NCI-H2107 (cell line): Measurements from ENCODE around the gene RNF144B.

Source experiments
- DNase-seq: peaks from one replicate; lab custom pipeline; 2025; lab: John Stamatoyannopoulos, UW

Gene RNF144B

DNA sequence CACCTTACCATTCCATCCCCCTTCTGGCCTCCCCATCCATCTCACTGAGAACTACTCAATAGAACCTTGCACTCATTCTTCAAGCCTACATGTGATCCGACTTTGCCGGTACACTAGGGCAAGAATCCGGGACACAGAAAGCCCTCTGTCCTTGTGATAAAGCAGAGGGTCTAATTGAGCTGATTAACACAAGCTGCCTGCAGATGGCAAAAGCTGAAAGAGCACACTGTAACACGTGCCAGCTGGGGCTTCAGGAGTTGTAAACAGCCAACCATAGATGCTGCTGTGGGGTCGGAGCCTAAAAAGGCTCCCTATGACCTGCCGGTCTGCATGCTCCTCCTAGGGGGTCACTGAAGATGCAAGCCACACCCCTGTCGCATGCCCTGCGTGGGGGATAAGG is 124.1 kb downstream of the RNF144B start:
- no peak for DNase-seq

DNA sequence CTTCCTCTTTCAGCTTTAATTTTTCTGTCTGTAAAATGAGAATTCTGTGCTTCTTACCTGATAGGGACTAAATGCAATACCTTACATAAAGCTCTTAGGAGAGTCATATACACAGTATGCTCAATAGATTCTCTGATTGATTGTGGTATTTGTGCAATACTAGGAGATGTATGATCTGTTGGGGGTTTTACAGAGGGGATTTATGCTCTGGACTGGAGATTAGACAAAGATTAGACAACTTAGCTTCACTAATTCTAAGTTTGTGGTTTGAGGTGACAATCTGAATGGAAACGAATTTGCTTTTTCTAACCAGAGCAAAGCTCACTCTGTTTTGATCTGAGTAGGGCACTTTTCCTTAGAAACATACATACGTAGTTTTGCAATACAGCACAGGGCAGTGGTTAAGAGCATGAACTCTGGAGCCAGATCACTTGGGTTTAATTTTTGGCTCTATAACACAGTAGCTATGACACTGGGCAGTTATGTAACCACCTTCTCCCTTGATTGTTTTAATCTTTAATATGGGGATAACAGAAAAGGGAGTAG is 126.2 kb downstream of the RNF144B start:
- no peak for DNase-seq

DNA sequence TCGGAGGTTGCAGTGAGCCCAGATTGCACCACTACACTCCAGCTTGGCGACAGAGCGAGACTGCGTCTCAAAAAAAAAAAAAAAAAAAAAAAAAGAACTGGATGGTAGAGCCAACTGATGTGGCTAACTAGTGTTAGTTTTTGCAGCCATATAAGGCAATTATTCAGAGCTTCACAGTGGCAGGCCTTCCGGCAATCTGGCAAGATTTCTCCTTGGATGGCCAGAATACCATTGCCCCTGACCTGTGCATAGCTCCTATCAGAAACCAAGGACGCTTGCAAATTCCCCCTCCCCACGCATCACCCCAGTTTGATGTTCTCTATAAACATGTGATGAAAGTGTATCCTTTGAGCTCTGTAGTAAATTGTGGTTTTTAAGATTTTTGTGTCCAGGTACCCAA is 127.0 kb downstream of the RNF144B start:
- DNase-seq, result no peak

DNA sequence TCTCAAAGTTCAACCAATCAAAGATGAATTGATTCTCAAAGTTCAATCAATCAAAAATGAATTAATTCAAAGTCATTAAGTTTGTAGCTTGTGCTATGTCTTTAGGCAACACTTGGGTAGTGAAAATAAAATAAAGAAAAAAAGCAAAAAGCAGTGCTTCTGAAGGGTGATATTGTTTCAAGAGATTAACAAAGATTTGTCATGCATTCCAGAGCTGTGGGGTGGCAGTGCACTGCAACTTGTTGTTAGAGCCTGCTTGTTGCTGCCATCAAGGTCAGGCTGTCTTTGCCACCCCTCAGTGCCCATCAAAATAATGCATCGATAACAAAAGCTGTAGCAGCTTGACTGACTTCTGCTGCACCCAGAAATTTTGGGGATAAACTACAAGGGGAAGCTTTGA is 128.6 kb downstream of the RNF144B start:
- no peak for DNase-seq
